Mammary epithelial cell (primary cell): Measurements from ENCODE around the gene FAM240A.

ENCODE experiments used
- CTCF ChIP-seq, 2 donors: IDR thresholded peaks in 1 of 2; conservative IDR thresholded peaks in 1 of 2; 2 replicates each; pipeline ENCODE4 v1.5.1; 2011 to 2012; ENCODE audit warnings: inconsistent platforms in 2 of 2, low read length in 2 of 2, mild to moderate bottlenecking in 2 of 2, control low read depth in 1 of 2, low read depth in 1 of 2; ENCODE audit not compliant: insufficient read depth in 1 of 2; ENCODE audit errors: extremely low read depth in 1 of 2
- EZH2 ChIP-seq: IDR thresholded peaks from 2 replicates; pipeline ENCODE4 v1.6.1; 2012; ENCODE audit warnings: low read length, inconsistent platforms, borderline replicate concordance

- TF ChIP-seq CTCF (conservative IDR thresholded peaks at IDR 0.05 in 1 of 2, IDR thresholded peaks at IDR 0.05 in 1 of 2; ENCODE audit: extremely low read depth in 1 of 2, insufficient read depth in 1 of 2, low read depth in 1 of 2, low read length in 2 of 2), result no peak
- TF ChIP-seq EZH2, result no peak
These were observed 32.5 kb upstream of the FAM240A start for GRCh38 chr3:46579756-46580286.
